Measurements from ENCODE around the gene GRIK1.

Gene GRIK1

GRCh38 chr21:29904359-29905282, 35.2 kb downstream of the GRIK1 start:
- DNase-seq: peak; percentile 8

- no peak for DNase-seq
These were observed 42.9 kb downstream of the GRIK1 start for GRCh38 chr21:29896884-29897283.

- DNase-seq: no peak
These were observed 46.1 kb downstream of the GRIK1 start for GRCh38 chr21:29893687-29894086.

GRCh38 chr21:29892379-29892778, 47.4 kb downstream of the GRIK1 start:
- DNase-seq: peak; percentile 19

GRCh38 chr21:29888437-29888836, 51.4 kb downstream of the GRIK1 start:
- no peak for DNase-seq

- DNase-seq: no peak
These were observed 52.3 kb downstream of the GRIK1 start for GRCh38 chr21:29887313-29888009.

GRCh38 chr21:29885491-29885890, 54.3 kb downstream of the GRIK1 start:
- DNase-seq: no peak

GRCh38 chr21:29875873-29876272, 63.9 kb downstream of the GRIK1 start:
- no peak for DNase-seq

- DNase-seq: no peak
These were observed 64.6 kb downstream of the GRIK1 start for GRCh38 chr21:29875036-29875716.

GRCh38 chr21:29873908-29874307, 65.9 kb downstream of the GRIK1 start:
- no peak for DNase-seq

- DNase-seq: no peak
These were observed 69.0 kb downstream of the GRIK1 start for GRCh38 chr21:29870814-29871213.

GRCh38 chr21:29867796-29868195, 72.0 kb downstream of the GRIK1 start:
- DNase-seq: no peak

- no peak for DNase-seq
These were observed 79.5 kb downstream of the GRIK1 start for GRCh38 chr21:29860346-29860745.

- no peak for DNase-seq
These were observed 82.6 kb downstream of the GRIK1 start for GRCh38 chr21:29857150-29857549.

- DNase-seq: no peak
These were observed 85.0 kb downstream of the GRIK1 start for GRCh38 chr21:29854795-29855194.

- DNase-seq: no peak
These were observed 88.2 kb downstream of the GRIK1 start for GRCh38 chr21:29851611-29852010.

- DNase-seq: peak; percentile 83
These were observed 90.0 kb downstream of the GRIK1 start for GRCh38 chr21:29849735-29850176.

GRCh38 chr21:29843804-29844203, 96.0 kb downstream of the GRIK1 start:
- DNase-seq: no peak

GRCh38 chr21:29834617-29835016, 105.2 kb downstream of the GRIK1 start:
- no peak for DNase-seq

GRCh38 chr21:29832217-29832616, 107.6 kb downstream of the GRIK1 start:
- no peak for DNase-seq

- no peak for DNase-seq
These were observed 110.1 kb downstream of the GRIK1 start for GRCh38 chr21:29829564-29830275.

GRCh38 chr21:29827647-29828046, 112.1 kb downstream of the GRIK1 start:
- DNase-seq: no peak

GRCh38 chr21:29827236-29827635, 112.6 kb downstream of the GRIK1 start:
- no peak for DNase-seq
